ENCODE data around the gene NKAIN2. TPM values are rescaled to one million over a fixed set of nuclear protein-coding genes. Genes with fewer than 3 reads are reported as not detected.

Gene NKAIN2
- total RNA-seq, 2 donors from 2014 or later: 0.31 to 2.3 TPM

DNA sequence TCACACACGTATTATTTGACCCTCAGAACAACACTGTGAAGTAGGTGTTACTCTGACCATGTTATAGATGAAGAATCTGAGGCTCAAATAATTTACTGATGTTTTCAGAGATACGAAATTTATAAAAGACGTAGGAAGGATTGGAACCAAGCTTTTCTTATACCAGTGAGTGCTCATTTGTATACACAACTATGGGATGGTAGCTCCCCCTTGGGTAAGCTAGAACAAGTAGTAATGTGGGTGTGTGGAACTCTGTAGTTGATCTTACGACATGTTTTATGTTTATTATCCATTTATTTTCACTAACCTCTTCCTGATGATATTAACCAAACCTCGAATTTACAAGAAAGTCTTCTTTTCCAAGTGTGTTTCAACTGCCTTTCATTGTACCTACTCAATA lies 248.5 kb downstream of the NKAIN2 start:
- Histone ChIP-seq H3K9me3 (no peaks in the 10 kb centered on the region), H3K27me3 (no peaks in the 10 kb centered on the region), H3K36me3 (no peaks in the 10 kb centered on the region), H3K27ac (no peak overlapping the region), H3K4me1 (no peaks in the 10 kb centered on the region), H3K4me3 (no peak overlapping the region)
- TF ChIP-seq CTCF (IDR thresholded peaks at IDR 0.05): no peak
- no peak for DNase-seq (ENCODE audit: low spot score)

DNA sequence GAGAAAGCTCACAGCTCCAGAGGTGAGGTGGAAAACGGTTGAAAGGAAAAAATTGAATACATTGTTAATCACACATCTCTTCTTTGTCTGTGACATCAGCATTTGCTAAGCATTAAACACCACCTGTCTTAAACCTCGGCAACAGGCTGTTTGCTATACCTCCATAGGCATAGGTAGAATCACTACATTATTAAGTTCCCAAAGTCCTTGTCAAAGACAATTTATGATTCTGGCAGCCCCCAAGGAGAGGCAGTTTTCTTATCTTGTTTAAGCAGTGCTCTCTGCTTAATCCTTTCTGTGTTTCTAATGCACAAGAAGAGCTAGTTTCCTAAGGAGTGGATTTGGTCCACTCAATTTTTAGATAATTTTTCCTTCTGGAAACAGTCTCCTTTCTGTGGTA lies 249.7 kb downstream of the NKAIN2 start:
- Histone ChIP-seq H3K27me3 (no peaks in the 10 kb centered on the region), H3K27ac (no peak overlapping the region), H3K4me1 (no peaks in the 10 kb centered on the region), H3K9me3 (no peaks in the 10 kb centered on the region), H3K4me3 (no peak overlapping the region), H3K36me3 (no peaks in the 10 kb centered on the region)
- DNase-seq (ENCODE audit: low spot score): no peak
- TF ChIP-seq CTCF (IDR thresholded peaks at IDR 0.05): no peak

- H3K4me1 ChIP-seq: no peaks in the 10 kb centered on the region
- DNase-seq (ENCODE audit: low spot score): no peak
- no peak overlapping the region for H3K27ac ChIP-seq
- H3K4me3 ChIP-seq: no peak overlapping the region
- no peaks in the 10 kb centered on the region for H3K36me3 ChIP-seq
- no peak for TF ChIP-seq CTCF (IDR thresholded peaks at IDR 0.05)
- no peaks in the 10 kb centered on the region for H3K27me3 ChIP-seq
- H3K9me3 ChIP-seq: no peaks in the 10 kb centered on the region
Measured at GRCh38 chr6:124054034-124054433, 250.4 kb downstream of the NKAIN2 start.

- H3K27me3 ChIP-seq: no peaks in the 10 kb centered on the region
- TF ChIP-seq CTCF (IDR thresholded peaks at IDR 0.05): no peak
Measured at GRCh38 chr6:124055395-124055794, 251.7 kb downstream of the NKAIN2 start.

DNA sequence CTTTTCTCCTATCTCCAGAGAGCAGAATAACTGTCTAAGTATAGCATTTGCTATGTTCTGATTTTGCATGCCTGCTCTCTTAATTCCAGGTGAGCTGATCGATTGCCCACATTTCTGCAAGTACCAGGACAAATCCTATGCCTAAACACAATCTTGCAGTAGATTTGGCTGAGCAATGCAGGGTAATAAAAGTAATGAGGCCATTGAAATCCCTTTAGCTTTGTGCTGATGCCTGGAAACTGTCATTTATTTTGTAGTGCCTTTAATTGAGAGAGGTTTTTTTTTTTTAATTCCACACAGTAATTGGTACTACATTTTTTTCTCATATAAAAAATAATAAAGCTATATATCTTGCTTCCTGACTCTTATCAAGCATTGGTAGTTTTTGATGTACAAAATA lies 252.3 kb downstream of the NKAIN2 start:
- H3K36me3 ChIP-seq: no peaks in the 10 kb centered on the region
- H3K27me3 ChIP-seq: no peaks in the 10 kb centered on the region
- no peak overlapping the region for H3K4me3 ChIP-seq
- H3K9me3 ChIP-seq: no peaks in the 10 kb centered on the region
- DNase-seq (ENCODE audit: low spot score): no peak
- no peak overlapping the region for H3K27ac ChIP-seq
- H3K4me1 ChIP-seq: no peaks in the 10 kb centered on the region
- no peak for TF ChIP-seq CTCF (IDR thresholded peaks at IDR 0.05)

More at GRCh38 chr6:124055395-124055794, 251.7 kb downstream of the NKAIN2 start:
- no peaks in the 10 kb centered on the region for H3K9me3 ChIP-seq
- H3K27ac ChIP-seq: no peak overlapping the region
- H3K4me3 ChIP-seq: no peak overlapping the region
- no peak for DNase-seq (ENCODE audit: low spot score)
- H3K36me3 ChIP-seq: no peaks in the 10 kb centered on the region
- H3K4me1 ChIP-seq: no peaks in the 10 kb centered on the region
